IMR-90 (cell line): ENCODE measurements around the gene RIMBP2.

Experiments
- BHLHE40 ChIP-seq: fragments of 150-350 bp; IDR thresholded peaks from 2 replicates; pipeline ENCODE4 v1.6.1; 2016; ENCODE audit warnings: mild to moderate bottlenecking, low read depth, low read length
- MXI1 ChIP-seq: IDR thresholded peaks from 2 replicates; pipeline ENCODE4 v1.6.1; 2012; ENCODE audit warnings: low read depth, mild to moderate bottlenecking, low read length, moderate library complexity, borderline replicate concordance
- POLR2A ChIP-seq: IDR thresholded peaks from 2 replicates; pipeline ENCODE4 v1.6.1; 2012; ENCODE audit warnings: mild to moderate bottlenecking, low read depth, low read length
- TF ChIP-seq, protein P1 (sequence below): conservative IDR thresholded peaks from 2 replicates; pipeline ENCODE4 v1.5.1; 2012; ENCODE audit warnings: mild to moderate bottlenecking, low read depth, low read length, improper control_type of control experiment
- TF ChIP-seq, protein P2 (sequence below): fragments of 150-350 bp; IDR thresholded peaks from 2 replicates; pipeline ENCODE4 v1.6.1; 2017; ENCODE audit warnings: mild to moderate bottlenecking, antibody characterized with exemption, low read length, low read depth

DNA sequence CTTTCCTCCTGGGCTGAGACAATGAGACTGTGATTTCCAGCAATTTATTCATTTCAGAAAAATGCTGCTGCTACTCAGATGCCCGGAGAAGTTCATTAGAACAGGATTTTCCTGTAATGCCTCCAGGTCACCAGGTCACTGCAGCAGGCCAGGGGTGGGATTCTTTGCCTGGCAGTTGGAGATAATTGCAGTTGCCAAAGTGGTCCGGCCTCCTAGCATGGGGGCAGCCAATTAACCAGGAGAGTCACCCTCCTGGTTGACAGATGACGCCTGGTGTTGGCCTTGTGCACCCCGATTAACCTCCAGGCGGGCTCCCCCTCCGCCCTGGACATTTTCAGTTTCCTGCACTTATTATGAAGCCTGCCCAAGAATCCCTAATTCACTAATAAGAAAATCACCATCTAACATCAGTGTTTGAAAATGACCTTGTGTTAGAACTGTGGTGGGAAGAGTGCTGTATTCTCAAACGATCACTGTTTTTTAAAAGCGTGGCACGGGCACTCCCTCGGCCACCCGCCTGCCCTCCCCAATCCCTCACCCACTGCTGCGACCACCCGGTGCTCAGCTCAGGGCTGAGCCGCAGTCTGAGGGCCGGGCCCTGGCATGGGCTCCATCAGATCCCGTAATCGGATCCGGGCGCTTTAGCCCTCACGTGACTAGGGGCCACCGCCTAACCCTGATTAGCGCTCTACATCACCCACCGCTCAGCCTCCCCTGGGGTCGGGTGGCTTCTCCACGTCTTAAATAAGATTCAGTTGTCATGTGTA is 12.9 kb downstream of the RIMBP2 start:
- TF ChIP-seq POLR2A (no peak), MXI1 (no peak), BHLHE40 (no peak)
- TF ChIP-seq, protein P1, sequence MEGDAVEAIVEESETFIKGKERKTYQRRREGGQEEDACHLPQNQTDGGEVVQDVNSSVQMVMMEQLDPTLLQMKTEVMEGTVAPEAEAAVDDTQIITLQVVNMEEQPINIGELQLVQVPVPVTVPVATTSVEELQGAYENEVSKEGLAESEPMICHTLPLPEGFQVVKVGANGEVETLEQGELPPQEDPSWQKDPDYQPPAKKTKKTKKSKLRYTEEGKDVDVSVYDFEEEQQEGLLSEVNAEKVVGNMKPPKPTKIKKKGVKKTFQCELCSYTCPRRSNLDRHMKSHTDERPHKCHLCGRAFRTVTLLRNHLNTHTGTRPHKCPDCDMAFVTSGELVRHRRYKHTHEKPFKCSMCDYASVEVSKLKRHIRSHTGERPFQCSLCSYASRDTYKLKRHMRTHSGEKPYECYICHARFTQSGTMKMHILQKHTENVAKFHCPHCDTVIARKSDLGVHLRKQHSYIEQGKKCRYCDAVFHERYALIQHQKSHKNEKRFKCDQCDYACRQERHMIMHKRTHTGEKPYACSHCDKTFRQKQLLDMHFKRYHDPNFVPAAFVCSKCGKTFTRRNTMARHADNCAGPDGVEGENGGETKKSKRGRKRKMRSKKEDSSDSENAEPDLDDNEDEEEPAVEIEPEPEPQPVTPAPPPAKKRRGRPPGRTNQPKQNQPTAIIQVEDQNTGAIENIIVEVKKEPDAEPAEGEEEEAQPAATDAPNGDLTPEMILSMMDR, result no peak
- TF ChIP-seq, protein P2, sequence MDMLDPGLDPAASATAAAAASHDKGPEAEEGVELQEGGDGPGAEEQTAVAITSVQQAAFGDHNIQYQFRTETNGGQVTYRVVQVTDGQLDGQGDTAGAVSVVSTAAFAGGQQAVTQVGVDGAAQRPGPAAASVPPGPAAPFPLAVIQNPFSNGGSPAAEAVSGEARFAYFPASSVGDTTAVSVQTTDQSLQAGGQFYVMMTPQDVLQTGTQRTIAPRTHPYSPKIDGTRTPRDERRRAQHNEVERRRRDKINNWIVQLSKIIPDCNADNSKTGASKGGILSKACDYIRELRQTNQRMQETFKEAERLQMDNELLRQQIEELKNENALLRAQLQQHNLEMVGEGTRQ, result no peak
